Right ventricle myocardium inferior (tissue), 1 donor: Measurements from ENCODE around the gene NAV2. TPM values are rescaled to one million over a fixed set of nuclear protein-coding genes. Genes with fewer than 3 reads are reported as not detected.

Source experiments
- ATAC-seq: fragments of 200-7000 bp; cut with Tn5 transposase; one replicate; pipeline ENCODE4 v1.9.1; 2020; ENCODE audit warnings: mild to moderate bottlenecking, moderate library complexity
- DNase-seq: peaks from one replicate; pipeline ENCODE4 v3.0.0; 2021; ENCODE audit errors: missing footprints
- intact Hi-C: fragments of 100-400 bp; cut with DNase I; formaldehyde crosslinking; loops from one replicate; pipeline ENCODE4 v1.11.0; 2022
- microRNA-seq: library from miRNA; unstranded; fragments of <30 nt; microRNA quantifications from one replicate; pipeline ENCODE4 v1.2.0, GENCODE V29; 2020
- total RNA-seq: library from RNA; stranded (reverse); fragmentation: NEBNext Ultra II Directional; extraction: Animal tissue kit (Norgen Biotek cat#: 25700); gene quantifications from one replicate; pipeline ENCODE4 v1.2.1, GENCODE V29; 2021
- donor health status: DM: no; HTN: yes; CAD: no; lungs with severe emphysema.

NAV2 gene
- total RNA-seq, 1 donor from 2014 or later, result 14.0 TPM

DNA sequence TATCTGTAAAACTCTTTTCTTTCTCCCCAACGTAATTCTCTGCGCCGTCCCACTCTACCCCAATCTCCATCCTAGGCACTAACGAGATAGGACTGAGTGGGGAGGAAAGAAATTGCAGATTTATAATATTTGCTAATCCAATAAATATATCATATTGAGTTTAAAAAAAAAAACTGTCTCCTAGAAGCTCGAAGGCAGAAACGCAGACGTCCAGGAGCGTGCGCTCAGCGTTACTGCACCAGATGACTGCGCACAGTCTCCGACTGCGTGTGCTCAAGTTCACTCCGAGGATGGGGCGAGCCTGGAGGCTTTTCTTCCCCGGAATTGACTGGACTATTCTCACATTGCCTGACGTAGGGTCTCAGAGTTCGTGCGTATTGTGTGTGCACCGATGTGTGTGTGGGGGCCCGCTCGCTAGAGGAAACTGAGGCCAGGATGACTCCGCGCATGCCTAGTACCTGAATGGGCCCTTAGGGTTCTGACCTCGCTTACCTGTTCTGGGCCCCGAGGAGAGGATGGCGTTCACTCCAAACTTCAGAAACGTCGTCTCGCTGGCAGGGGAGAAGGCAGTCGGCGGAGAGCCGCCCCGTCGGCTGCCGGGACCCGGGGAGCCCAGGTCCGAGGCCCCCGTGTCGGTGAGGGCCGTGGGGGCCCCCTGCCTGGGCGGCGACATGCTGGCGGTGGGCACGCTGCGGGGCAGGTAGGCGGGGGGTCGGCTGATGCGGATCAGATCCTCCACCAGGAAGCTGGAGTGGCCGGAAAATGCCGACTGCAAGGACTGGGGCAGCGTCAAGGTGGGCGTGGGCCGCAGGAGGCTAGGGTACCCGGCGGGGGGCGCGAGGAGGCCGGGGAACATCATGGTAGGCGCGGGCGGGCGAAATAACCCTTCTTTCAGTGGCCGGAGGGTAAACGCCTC, 447.1 kb downstream of the NAV2 start:
- no peak for DNase-seq
- intact Hi-C loops, result no loop called here

DNA sequence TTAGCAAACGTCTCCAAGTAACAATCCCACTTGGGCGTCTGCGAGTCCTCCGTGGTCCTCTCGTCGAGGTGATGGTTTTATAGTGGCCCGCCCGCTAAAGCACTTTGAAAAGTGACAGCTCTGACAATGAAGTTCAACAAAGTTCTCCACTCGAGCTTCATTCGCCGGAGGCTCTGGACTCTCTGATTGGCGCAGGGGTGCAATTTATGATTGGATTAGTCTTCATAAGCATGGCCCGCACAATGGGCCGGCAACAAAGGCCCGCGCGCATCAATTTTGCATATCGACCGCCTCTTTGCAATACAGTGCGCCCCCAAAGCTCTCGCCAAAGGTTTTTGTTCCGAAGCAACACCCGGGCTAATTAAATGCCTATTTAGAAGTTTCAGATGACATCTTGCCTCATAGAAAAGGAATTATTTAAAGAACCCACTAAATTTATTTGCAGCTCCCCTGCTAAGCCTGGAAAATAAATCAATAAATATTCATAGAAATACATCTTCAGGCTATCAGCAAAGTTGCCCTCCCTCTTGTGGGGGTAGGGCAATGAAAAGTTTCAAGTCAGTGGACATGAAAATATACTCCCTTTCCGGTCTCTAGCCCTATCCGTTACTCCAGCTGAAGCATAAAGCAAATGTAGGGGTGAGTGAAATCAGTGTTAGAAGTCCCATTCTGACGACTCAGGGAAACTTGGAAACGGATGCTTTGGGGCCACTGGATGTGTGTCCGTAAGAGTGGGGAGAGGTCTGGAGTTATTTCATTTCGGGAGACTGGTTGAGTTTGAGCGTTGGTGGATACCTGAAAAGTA, 448.0 kb downstream of the NAV2 start, which contains the start of gene DBX1:
Gene DBX1 (minus strand): TSS at position 51 of the 805 bp plus-strand sequence. CDS start 151 bp downstream, outside the sequence.
- no peak for ATAC-seq
- no peak for DNase-seq
- intact Hi-C loops, result no loop called here

More for the DNA sequence above, 447.1 kb downstream of the NAV2 start:
- ATAC-seq, result no peak

DNA sequence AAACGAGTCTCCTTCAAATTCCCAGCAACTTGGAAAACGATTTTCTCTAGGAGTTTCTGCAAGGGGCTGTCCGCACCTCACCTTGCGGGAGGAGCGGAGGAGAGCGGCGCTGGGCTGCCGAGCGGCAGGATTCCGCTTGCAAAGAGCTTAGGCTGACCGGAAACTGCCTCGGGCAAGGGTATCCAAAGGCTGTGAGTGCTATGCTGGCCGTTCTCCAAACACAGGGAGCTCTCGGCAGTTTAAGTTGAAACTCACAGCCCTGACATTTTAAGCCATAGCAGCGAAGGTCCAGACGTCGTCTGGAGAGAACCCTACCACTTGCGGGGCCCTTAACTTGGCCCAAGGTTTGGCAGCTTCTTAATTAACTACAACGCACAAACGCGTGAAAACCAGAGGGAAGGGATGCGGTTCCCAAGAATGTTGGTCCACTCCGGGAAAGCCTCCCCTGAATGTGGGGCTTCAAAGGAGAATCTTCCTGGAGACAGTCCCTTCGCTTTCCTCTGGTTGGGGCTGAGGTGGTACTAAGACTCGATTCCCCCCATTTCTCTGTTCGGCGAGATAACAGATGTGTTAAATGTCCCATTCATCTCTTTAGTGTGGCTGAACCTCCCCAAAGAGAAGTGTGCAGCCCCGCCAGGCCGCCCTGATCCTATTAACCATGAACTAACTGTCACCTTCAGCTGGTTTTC, 448.7 kb downstream of the NAV2 start:
- DNase-seq, result no peak
- ATAC-seq, result no peak
- intact Hi-C loops, result no loop called here

DNA sequence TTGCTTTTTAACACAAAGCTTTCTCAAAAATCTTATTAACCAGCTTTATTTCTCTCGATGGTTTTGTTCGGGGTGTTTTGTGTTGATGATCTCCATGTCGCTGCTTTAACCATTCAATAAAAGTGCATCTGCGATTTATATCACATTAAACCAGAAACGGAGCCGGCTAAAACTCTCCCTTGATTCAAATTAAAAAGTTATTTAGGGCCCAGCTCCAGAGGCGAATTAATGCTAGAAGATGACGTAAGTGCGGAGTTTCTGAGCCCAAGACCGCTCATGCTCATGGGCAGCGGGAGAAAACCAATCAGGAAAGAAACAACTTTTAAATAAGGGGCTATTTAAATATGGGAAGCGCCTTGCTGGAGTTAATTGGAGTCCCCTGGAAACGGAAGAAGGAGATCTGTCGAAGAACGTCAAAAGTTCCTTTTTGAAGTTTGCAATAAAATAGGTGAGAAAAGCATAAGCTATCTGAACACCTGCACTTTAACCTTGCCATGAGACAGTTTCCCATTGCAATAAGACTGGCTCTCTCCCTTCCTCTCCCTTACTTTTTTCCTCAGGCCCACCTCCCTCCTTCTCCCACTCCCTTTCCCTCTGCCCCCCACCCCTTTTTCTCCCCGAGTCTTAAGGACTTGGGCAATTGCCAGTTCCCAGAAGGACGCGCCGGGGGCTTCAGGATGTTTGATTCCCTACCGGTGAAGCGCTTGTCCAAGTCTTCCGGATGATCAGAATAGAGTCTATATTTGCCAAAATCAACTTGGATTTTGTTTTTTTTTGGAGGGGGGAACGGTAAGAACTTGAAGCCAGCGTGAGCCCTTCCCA, 449.5 kb downstream of the NAV2 start:
- ATAC-seq, result no peak
- DNase-seq, result no peak
- intact Hi-C loops, result no loop called here

DNA sequence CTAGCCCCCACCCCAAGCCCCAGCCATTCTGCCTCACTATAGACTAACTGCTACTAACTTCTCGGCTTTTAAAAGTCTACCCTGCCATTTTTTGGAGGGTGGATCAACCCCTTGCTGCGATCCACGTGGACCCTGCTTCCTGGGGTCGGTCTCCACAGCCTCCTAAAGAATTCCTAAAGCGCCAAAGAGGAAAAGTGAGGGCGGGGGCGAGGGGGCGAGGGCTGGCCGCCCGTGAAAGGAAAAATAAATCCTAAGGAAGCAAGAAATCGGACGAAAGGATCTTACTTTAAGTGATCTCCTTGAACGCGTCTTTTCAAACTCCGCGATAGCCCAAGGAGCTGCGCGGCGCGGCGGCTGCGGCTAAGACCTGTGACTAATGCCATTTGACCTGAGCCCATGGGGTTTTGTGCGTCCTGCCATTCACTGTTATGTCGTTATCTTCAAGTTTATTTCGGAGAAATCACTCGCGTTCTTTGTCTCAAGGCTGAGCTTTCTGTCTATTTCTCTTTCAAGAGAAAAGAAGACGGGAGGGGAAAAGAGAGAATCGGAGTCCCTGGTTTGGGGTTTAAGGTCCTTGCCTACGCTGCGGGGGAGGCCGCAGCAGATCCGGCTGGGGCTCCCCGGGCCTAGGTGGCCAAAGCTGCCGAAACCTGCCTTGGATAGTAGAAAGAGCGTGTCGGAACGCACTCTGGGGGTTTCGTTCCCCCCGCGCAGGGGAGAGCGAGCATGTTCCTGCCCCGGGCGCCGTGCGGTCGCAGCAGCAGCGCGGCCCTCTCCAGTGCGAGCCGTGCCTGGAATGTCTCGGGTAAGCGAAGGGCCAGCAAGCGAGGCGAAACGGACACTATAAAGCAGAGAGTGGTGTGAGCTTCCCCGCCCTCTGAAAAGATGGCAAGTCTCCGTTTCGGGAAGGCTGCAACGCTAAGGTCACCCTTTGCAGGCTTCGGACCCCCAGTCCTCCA, 450.5 kb downstream of the NAV2 start:
- DNase-seq (no peak), ATAC-seq (no peak)
- intact Hi-C loops, result no loop called here

DNA sequence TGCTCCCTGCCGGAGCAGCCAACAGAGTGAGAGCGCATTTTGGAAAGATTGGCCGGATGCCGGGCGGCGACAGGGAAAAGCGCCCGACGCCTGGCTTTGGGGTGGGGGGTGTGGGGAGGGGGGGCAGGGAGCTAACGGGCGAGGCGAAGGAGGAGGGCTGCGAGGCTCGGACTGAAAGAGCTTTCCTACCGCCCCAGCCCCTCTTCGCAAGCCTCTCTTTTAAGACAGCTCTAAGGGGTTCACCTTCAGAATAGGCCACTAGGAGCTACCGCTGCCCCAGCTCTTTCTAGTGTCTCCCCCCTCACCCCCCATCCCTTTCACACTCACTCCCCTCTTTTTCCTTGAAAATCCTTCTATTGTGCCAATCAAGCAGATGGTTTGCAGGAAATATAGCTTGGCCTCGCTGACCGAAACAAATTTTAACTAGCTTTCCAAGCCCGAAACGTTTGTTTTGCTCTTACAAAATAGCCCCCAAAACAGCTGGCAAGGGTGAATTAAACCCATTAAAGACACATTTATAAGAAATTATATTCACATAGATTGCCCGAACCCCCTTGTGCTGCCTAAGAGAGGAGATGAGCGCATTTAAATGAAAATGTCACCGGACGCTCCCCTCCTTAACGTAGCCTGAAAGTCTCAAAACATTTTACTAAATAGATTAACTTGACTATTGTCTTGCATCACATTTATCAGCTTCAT, 451.3 kb downstream of the NAV2 start:
- no peak for DNase-seq
- intact Hi-C loops, result no loop called here
- no peak for ATAC-seq

Small RNA genes within 50 kb of the gene (microRNA-seq; reads per million reads assigned to microRNA genes)
- gene MIR4694, result not detected
